ENCODE results near the gene PNMA6A. TPM values are rescaled to one million over a fixed set of nuclear protein-coding genes. Genes with fewer than 3 reads are reported as not detected.
A peak's percentile ranks its signal among the peaks of the same experiment; 100 is the strongest.
"Not testable (repeated sequence)": the region's sequence is repeated elsewhere in the genome, so short reads cannot be mapped to it uniquely, and the experiment has no call there.

Gene PNMA6A
- total and polyA plus RNA-seq, 4 donors = 0.87 to 3.6 (median 1.9) TPM

- peaks cover 0 to 5% (median 0%) of the 10 kb centered on the region in 3 donors for H3K27me3 ChIP-seq (ENCODE audit: control insufficient read depth in 3 of 3, insufficient read depth in 3 of 3, low read length in 2 of 3)
- no peak for ATAC-seq (ENCODE audit: insufficient read depth, low FRiP score)
- peaks cover 0 to 8% (median 0%) of the 10 kb centered on the region in 4 donors for H3K9me3 ChIP-seq (ENCODE audit: control insufficient read depth in 4 of 4, insufficient read depth in 3 of 4, low read length in 3 of 4)
These were observed 8.9 kb upstream of the PNMA6A start for GRCh38 chrX:153063315-153063714.

GRCh38 chrX:153064061-153064460 lies 8.2 kb upstream of the PNMA6A start:
- H3K27me3 ChIP-seq (ENCODE audit: control insufficient read depth in 3 of 3, insufficient read depth in 3 of 3, low read length in 2 of 3) = peaks cover 0 to 5% (median 0%) of the 10 kb centered on the region in 3 donors
- no peak for TF ChIP-seq CTCF (IDR thresholded peaks at IDR 0.05; ENCODE audit: control extremely low read depth, extremely low read depth)

More at GRCh38 chrX:153063315-153063714, 8.9 kb upstream of the PNMA6A start:
- no peaks in the 10 kb centered on the region for H3K4me1 ChIP-seq (ENCODE audit: control insufficient read depth in 5 of 5, insufficient read depth in 5 of 5, low read length in 5 of 5)
- no peak overlapping the region for H3K9ac ChIP-seq (ENCODE audit: insufficient read depth in 1 of 2, low read length in 2 of 2)
- H3K27ac ChIP-seq (ENCODE audit: low read depth in 1 of 2, low read length in 1 of 2) = no peak overlapping the region
- no peaks in the 10 kb centered on the region for H3K36me3 ChIP-seq (ENCODE audit: control insufficient read depth in 4 of 4, insufficient read depth in 4 of 4, low read length in 4 of 4)
- no peak overlapping the region for H3K4me3 ChIP-seq
- TF ChIP-seq CTCF (IDR thresholded peaks at IDR 0.05; ENCODE audit: control extremely low read depth, extremely low read depth) = no peak
- peak in 1 of 3 donors; percentile 6 for DNase-seq

GRCh38 chrX:153065389-153065788 lies 6.9 kb upstream of the PNMA6A start:
- H3K4me3 ChIP-seq = no peak overlapping the region
- no peak overlapping the region for H3K9ac ChIP-seq (ENCODE audit: insufficient read depth in 1 of 2, low read length in 2 of 2)
- WGBS, 2 donors = 76 to 81% methylated on average over 6 of the region's 6 CpGs
- no peaks in the 10 kb centered on the region for H3K36me3 ChIP-seq (ENCODE audit: control insufficient read depth in 4 of 4, insufficient read depth in 4 of 4, low read length in 4 of 4)
- no peak for TF ChIP-seq CTCF (IDR thresholded peaks at IDR 0.05; ENCODE audit: control extremely low read depth, extremely low read depth)
- DNase-seq (no peak), ATAC-seq (ENCODE audit: insufficient read depth, low FRiP score) (no peak)
- peaks cover 0 to 2% (median 0%) of the 10 kb centered on the region in 4 donors for H3K9me3 ChIP-seq (ENCODE audit: control insufficient read depth in 4 of 4, insufficient read depth in 3 of 4, low read length in 3 of 4)
- no peaks in the 10 kb centered on the region for H3K4me1 ChIP-seq (ENCODE audit: control insufficient read depth in 5 of 5, insufficient read depth in 5 of 5, low read length in 5 of 5)
- no peak overlapping the region for H3K27ac ChIP-seq (ENCODE audit: low read depth in 1 of 2, low read length in 1 of 2)
- no peaks in the 10 kb centered on the region for H3K27me3 ChIP-seq (ENCODE audit: control insufficient read depth in 3 of 3, insufficient read depth in 3 of 3, low read length in 2 of 3)

More at GRCh38 chrX:153064061-153064460, 8.2 kb upstream of the PNMA6A start:
- DNase-seq = no peak
- Histone ChIP-seq H3K4me3 (no peak overlapping the region), H3K27ac (ENCODE audit: low read depth in 1 of 2, low read length in 1 of 2) (no peak overlapping the region), H3K4me1 (ENCODE audit: control insufficient read depth in 5 of 5, insufficient read depth in 5 of 5, low read length in 5 of 5) (no peaks in the 10 kb centered on the region), H3K9ac (ENCODE audit: insufficient read depth in 1 of 2, low read length in 2 of 2) (no peak overlapping the region), H3K36me3 (ENCODE audit: control insufficient read depth in 4 of 4, insufficient read depth in 4 of 4, low read length in 4 of 4) (no peaks in the 10 kb centered on the region), H3K9me3 (ENCODE audit: control insufficient read depth in 4 of 4, insufficient read depth in 3 of 4, low read length in 3 of 4) (peaks cover 0 to 8% (median 0%) of the 10 kb centered on the region in 4 donors)
- 74 to 77% methylated on average over 2 of the region's 2 CpGs for WGBS, 2 donors
- ATAC-seq (ENCODE audit: insufficient read depth, low FRiP score) = no peak

- 76% methylated on average over 3 of the region's 12 CpGs; no CpG with 5 or more reads in 1 of the 2 donors for WGBS, 2 donors
- not testable (repeated sequence) for DNase-seq; ATAC-seq (ENCODE audit: insufficient read depth, low FRiP score); H3K27me3 ChIP-seq (ENCODE audit: control insufficient read depth in 3 of 3, insufficient read depth in 3 of 3, low read length in 2 of 3); H3K4me1 ChIP-seq (ENCODE audit: control insufficient read depth in 5 of 5, insufficient read depth in 5 of 5, low read length in 5 of 5); H3K4me3 ChIP-seq; H3K9me3 ChIP-seq (ENCODE audit: control insufficient read depth in 4 of 4, insufficient read depth in 3 of 4, low read length in 3 of 4); H3K9ac ChIP-seq (ENCODE audit: insufficient read depth in 1 of 2, low read length in 2 of 2); H3K36me3 ChIP-seq (ENCODE audit: control insufficient read depth in 4 of 4, insufficient read depth in 4 of 4, low read length in 4 of 4); H3K27ac ChIP-seq (ENCODE audit: low read depth in 1 of 2, low read length in 1 of 2)
These were observed 5.9 kb upstream of the PNMA6A start for GRCh38 chrX:153066402-153066801.

- H3K36me3 ChIP-seq (ENCODE audit: control insufficient read depth in 4 of 4, insufficient read depth in 4 of 4, low read length in 4 of 4); H3K4me1 ChIP-seq (ENCODE audit: control insufficient read depth in 5 of 5, insufficient read depth in 5 of 5, low read length in 5 of 5); H3K9me3 ChIP-seq (ENCODE audit: control insufficient read depth in 4 of 4, insufficient read depth in 3 of 4, low read length in 3 of 4); ATAC-seq (ENCODE audit: insufficient read depth, low FRiP score); H3K9ac ChIP-seq (ENCODE audit: insufficient read depth in 1 of 2, low read length in 2 of 2); DNase-seq; H3K27me3 ChIP-seq (ENCODE audit: control insufficient read depth in 3 of 3, insufficient read depth in 3 of 3, low read length in 2 of 3); H3K27ac ChIP-seq (ENCODE audit: low read depth in 1 of 2, low read length in 1 of 2); H3K4me3 ChIP-seq: not testable (repeated sequence)
- WGBS, 2 donors = 96% methylated on average over 4 to 8 of the region's 29 CpGs
These were observed 1.1 kb downstream of the PNMA6A start for GRCh38 chrX:153073331-153073730.
